KG1 (cell line): ENCODE results near the gene DNAH2.

Experiments used
- DNase-seq: peaks from one replicate; lab custom pipeline; 2025; lab: John Stamatoyannopoulos, UW

DNAH2 gene

GRCh38 chr17:7703584-7704479 lies 13.7 kb upstream of the DNAH2 start:
- DNase-seq, result no peak

GRCh38 chr17:7704601-7705268 lies 12.8 kb upstream of the DNAH2 start, which contains the start of gene EFNB3:
TSS of gene EFNB3 (plus strand) at chr17:7705202. CDS start at chr17:7705599, 397 bp downstream.
- no peak for DNase-seq

DNA sequence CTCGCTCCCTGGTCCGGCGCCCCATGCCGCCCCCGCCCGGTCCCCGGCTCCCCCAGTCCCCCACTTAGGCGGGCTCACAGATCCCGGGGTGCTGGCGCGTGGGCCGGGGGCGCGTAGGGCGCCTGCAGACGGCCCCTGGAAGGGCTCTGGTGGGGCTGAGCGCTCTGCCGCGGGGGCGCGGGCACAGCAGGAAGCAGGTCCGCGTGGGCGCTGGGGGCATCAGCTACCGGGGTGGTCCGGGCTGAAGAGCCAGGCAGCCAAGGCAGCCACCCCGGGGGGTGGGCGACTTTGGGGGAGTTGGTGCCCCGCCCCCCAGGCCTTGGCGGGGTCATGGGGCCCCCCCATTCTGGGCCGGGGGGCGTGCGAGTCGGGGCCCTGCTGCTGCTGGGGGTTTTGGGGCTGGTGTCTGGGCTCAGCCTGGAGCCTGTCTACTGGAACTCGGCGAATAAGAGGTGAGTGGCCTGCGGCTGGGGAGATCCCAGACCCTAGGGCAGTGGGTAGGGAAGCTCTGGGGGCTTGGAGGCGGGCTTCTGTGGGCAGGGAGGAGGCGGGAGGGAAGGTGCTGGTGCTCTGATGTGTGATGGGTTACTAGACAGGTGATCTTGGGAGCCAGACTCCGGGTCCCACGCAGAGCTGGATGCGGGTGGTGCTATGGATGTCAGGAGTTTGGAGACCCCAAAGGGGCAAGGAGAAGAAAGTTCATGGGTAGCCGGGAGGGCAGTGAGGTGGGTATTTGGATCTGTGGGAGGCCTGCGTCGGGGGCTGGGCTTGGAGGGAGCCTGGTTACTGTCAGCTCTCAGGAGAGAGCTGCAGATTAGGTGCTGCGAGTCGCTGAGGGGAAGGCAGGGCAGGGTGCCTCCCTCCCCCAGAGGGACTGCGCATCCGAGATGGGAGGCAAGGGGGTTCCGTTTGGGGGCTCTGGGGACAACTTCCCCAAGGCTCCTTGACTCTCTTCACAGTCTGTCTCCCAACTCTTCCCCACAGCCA lies 12.0 kb upstream of the DNAH2 start:
- DNase-seq, result no peak

DNA sequence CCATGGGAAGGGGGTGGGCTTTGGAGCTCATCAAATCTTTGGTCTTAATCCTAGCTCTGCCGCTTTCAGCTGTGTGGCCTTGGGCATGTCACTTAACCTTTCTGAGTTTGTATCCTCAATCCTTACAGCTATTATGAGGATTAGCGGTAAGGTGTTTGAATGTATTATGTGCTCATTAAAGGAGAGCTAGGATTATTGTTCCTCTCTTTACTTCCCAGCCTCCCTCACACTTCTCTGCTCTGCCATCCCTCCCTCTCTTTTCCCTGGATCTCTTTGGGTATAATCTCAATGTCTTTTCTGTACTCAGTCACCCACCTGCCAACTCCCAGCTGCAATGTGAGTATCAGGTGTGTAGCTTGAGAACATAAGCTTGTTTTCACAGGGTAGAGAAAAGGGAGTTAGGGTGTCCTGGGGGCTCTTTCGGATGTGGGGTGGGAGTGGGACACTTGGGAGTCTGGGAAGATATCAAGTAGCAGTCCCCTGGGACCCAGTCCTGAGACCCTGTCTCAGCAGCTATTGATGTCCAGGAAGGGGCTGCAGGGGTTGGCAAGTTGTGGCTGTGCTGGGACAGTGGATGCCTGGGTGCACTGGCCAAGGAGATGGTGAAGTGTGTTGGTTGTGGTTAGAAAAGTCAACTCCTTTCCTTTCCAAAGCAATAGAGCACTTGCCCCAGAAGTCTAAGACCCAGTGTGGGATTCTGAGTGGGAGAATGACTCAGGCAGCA lies 10.8 kb upstream of the DNAH2 start:
- DNase-seq, result no peak

- no peak for DNase-seq
These were observed 10.1 kb upstream of the DNAH2 start for GRCh38 chr17:7707446-7707845.

DNA sequence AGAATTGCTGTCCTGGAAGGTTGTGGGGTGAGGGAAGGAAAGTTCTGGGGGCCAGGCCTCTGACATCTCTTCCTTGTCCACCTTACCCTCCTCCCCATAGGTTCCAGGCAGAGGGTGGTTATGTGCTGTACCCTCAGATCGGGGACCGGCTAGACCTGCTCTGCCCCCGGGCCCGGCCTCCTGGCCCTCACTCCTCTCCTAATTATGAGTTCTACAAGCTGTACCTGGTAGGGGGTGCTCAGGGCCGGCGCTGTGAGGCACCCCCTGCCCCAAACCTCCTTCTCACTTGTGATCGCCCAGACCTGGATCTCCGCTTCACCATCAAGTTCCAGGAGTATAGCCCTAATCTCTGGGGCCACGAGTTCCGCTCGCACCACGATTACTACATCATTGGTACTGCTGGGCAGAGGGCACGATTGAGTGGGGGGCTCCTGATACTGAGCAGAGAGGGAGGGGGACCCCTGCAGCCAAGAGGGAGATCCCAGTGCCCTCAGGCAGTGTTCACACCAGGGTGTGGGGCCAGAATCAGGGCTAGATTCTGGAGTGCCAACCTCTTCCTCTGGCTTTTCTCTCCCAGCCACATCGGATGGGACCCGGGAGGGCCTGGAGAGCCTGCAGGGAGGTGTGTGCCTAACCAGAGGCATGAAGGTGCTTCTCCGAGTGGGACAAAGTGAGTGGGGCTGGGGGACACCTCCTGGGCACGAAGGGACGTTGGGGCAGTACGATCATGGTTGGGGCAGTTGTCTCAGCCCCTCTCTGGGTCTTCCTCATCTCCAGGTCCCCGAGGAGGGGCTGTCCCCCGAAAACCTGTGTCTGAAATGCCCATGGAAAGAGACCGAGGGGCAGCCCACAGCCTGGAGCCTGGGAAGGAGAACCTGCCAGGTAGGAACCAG lies 9.4 kb upstream of the DNAH2 start:
- no peak for DNase-seq

DNA sequence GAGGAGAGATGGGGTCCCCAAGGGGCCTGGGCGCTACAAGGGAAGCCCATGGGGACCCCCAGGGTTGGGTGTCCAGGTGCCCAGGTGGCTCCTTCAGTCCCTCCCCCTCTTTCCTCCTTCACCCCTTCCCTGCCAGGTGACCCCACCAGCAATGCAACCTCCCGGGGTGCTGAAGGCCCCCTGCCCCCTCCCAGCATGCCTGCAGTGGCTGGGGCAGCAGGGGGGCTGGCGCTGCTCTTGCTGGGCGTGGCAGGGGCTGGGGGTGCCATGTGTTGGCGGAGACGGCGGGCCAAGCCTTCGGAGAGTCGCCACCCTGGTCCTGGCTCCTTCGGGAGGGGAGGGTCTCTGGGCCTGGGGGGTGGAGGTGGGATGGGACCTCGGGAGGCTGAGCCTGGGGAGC lies 8.5 kb upstream of the DNAH2 start:
- DNase-seq, result no peak

DNA sequence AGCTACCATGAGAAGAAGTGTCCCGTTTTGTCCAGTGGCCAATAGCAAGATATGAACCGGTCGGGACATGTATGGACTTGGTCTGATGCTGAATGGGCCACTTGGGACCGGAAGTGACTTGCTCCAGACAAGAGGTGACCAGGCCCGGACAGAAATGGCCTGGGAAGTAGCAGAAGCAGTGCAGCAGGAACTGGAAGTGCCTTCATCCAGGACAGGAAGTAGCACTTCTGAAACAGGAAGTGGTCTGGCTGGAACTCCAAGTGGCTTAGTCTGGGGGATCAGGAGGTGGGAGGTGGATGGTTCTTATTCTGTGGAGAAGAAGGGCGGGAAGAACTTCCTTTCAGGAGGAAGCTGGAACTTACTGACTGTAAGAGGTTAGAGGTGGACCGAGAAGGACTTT lies 7.2 kb upstream of the DNAH2 start:
- DNase-seq, result no peak

DNA sequence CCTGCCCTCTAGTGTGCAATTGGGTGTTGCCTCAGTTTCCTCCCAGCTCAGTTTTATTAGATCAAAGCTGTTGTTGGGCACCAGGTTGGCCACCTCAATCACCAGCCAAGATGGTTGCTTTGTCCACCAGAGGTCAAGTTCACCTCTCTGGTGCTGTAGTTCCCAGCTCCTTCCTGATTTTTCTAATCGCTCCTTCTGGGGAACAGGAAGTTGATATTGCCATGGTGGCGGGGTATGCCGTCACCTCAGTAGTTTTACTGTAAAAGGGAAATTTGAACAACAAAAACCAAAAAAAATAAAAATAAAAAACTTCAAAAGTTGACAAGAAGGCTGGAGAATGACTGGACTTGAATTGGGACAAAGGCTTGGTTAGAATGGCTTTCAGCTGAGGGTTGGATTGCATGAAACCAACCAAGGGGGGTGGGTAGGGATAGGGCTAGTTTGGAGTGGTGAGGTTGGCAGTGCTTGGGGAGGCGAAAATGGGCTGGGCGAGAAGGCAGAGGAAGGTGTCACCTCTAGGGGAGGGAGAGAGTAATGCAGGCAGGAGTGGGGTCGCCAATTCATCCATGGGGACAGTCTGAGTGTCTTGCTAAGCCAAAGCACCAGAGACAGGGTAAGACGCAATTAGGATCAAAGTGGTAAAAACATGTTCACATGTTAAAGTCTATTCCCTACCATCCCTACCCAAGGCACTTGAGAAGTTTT lies 6.3 kb upstream of the DNAH2 start:
- DNase-seq, result no peak

DNA sequence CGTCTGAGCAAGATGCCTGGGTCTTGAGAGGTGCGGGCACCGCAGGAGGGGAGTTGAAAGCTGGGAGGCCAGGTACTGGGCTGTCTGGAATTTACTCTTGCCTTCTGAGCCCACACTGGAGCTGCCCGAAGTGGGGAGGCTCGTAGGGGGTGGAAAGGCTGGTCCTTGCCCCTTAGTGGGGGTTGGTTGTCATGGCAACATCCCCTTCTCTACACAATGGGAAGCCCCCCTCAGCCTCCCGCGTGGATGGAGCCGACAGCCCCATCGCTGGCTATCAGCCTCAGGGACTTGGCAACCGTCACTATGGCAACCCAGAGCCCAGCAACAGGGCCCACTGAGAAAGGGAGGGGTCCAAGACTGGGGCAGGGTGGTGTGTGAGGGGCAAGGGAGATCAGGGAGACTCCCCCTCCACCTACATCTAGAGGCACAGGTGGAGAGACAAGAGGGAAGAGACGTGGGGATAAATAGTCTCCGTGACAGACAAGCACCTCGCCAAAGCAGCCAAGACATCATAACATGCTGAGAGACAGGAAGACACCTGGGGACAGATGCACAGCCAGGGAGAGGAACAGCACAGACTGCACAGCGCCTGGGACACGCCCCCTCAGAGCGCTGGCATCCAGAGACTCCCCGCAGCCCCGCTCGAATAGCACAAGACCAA lies 5.3 kb upstream of the DNAH2 start:
- no peak for DNase-seq

- DNase-seq, result no peak
These were observed 3.8 kb upstream of the DNAH2 start for GRCh38 chr17:7713782-7714181.

- no peak for DNase-seq
These were observed 2.6 kb upstream of the DNAH2 start for GRCh38 chr17:7714721-7715594.

DNA sequence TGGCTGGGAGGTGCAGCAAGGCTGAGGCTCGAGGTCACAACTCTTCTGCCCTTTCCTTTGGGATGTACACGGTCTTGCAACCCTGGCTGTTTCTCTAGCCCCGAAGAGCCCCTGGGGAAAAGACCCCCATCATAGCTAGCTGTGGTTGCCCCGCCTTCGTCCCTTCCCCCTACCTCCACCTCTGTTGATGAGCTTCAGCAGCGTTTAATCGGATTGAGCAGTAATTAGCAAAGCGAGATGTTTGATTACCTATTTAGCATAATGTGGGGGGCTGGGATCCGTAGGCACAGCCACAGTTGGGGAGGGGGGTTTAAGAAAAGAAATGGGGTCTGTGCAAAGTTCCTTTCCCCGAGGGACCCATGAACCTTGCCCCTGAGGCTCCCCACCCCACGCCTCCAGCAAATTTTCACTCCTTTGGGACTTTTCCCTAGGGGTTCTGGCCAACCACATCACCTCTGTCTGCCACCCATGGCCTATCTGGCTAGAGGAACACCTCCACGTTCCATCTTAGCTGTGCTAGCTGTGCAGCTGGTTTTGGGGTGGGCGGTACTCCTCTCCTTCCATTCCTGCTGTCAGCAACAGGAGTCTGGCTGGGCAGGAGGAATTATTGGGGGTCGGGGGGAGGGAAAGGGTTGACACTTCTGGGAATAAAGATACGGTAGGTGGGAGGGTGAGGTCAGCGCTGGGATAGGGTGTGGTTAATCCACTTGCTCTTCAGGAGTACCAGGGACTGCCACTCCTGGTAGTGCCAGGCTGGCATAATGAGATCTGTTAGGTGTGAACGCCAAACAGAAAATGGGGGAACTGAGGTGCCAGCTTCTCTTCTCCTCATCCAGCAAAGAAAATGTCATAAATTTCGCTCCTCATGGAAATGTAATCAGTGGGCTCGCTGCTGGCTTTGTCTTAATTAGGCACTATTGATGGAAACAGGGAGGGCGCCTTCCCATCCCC lies 1.3 kb upstream of the DNAH2 start:
- DNase-seq, result no peak

DNA sequence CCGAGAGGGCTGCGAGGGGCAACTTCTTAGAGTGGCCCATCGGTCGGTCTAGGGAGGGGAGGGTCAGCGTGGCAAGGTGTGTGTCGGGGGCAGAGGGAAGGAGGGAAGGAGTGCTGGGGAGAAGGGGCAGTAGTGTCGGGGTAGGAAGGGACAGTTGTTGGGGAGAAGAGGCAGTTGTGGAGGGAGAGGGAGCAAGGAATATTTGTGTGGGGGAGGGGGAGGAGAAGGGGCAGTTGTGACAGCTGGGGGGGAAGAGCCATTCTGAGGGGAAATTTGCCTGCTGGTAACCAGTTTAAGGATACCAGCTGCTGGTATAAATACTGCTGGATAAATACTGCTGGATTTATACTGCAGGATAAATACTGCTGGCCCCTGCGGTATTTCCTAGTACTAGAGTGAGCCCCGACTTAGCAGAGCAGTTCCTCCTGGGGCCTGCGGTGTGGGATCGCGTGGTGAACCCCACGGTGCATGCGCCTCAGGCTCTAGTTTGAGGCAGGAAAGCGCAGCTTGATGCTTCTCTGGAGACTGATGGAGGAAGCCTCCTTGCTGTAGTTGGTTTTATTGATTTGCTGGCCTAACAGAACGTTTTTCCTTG lies 309 bp downstream of the DNAH2 start:
- no peak for DNase-seq

GRCh38 chr17:7719661-7720060 lies 2.1 kb downstream of the DNAH2 start:
- no peak for DNase-seq

GRCh38 chr17:7720125-7720524 lies 2.6 kb downstream of the DNAH2 start:
- no peak for DNase-seq

GRCh38 chr17:7721612-7722011 lies 4.1 kb downstream of the DNAH2 start:
- DNase-seq, result no peak
